HS-27A (cell line): Measurements from ENCODE around the gene CCM2.

Experiments
- DNase-seq: peaks from one replicate; pipeline ENCODE4 v3.0.0-alpha.2; 2012; ENCODE audit warnings: low read depth, missing footprints

CCM2 gene

GRCh38 chr7:45125193-45125904, 125.3 kb downstream of the CCM2 start:
- no peak for DNase-seq
